Right lobe of liver (tissue), 4 donors: ENCODE measurements around the gene E2F2.

Experiments
- POLR2A ChIP-seq: fragments of 450-650 bp; IDR thresholded peaks from one replicate; pipeline ENCODE4 v1.6.1; 2017; ENCODE audit warnings: antibody characterized with exemption, mild to moderate bottlenecking
- TF ChIP-seq, protein P1 (sequence below), 4 donors: fragments of 200-600 bp in 3 of 4; fragments of 450-650 bp in 1 of 4; IDR thresholded peaks; one replicate each; pipeline versions ENCODE4 v1.5.1 to v1.8.0; 2016 to 2022; ENCODE audit warnings: antibody characterized with exemption in 4 of 4, mild to moderate bottlenecking in 2 of 4
- donor health status: DM: no; HTN: no; CAD: no.
- donor health status: DM: no; HTN: no; CAD: no.
- donor health status: DM: no; HTN: yes; CAD: no.

DNA sequence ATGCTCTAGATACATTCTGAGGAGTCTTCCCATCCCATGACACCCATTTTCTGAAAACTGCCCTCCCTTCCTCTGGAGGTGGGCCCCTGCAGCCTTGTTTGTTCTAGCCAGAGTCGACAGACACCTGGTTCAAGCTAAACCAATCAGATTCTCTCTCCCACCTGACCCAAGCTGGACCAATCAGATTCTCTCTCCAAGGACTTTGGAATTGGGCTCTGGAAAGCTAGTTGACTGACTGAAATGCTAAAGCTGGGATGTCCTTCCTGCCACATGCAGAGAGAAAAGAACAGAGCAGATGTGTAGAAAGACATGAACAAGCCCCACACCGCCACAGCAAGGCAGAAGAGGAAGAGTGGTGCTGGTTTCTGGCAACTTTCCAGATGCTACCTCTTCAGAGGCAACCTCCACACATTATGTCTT is 71.7 kb downstream of the E2F2 start:
- TF ChIP-seq, protein P1, sequence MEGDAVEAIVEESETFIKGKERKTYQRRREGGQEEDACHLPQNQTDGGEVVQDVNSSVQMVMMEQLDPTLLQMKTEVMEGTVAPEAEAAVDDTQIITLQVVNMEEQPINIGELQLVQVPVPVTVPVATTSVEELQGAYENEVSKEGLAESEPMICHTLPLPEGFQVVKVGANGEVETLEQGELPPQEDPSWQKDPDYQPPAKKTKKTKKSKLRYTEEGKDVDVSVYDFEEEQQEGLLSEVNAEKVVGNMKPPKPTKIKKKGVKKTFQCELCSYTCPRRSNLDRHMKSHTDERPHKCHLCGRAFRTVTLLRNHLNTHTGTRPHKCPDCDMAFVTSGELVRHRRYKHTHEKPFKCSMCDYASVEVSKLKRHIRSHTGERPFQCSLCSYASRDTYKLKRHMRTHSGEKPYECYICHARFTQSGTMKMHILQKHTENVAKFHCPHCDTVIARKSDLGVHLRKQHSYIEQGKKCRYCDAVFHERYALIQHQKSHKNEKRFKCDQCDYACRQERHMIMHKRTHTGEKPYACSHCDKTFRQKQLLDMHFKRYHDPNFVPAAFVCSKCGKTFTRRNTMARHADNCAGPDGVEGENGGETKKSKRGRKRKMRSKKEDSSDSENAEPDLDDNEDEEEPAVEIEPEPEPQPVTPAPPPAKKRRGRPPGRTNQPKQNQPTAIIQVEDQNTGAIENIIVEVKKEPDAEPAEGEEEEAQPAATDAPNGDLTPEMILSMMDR (IDR thresholded peaks at IDR 0.05): no peak
- TF ChIP-seq POLR2A: peak; percentile 12
